Loucy (cell line): Measurements from ENCODE around the gene JRKL.

Experiments
- H2AFZ ChIP-seq: fragments of 200-600 bp; sonication (generic); 2 replicates; pipeline ENCODE4 v1.6.0; 2016; ENCODE audit warnings: antibody characterized with exemption, mild to moderate bottlenecking, low read length, moderate library complexity
- H3F3A ChIP-seq: fragments of 200-600 bp; 2 replicates; pipeline ENCODE4 v1.6.0; 2016; ENCODE audit warnings: antibody characterized with exemption, low read depth, mild to moderate bottlenecking
- H3K27me3 ChIP-seq: fragments of 200-600 bp; sonication (generic); 2 replicates; pipeline ENCODE4 v1.6.1; 2014; ENCODE audit warnings: low read length, mild to moderate bottlenecking; ENCODE audit not compliant: insufficient read depth, poor library complexity, severe bottlenecking
- H3K36me3 ChIP-seq: fragments of 200-600 bp; sonication (generic); 2 replicates; pipeline ENCODE4 v1.6.1; 2016; ENCODE audit warnings: low read length; ENCODE audit not compliant: insufficient read depth
- H3K4me1 ChIP-seq: fragments of 200-600 bp; sonication (generic); 2 replicates; pipeline ENCODE4 v1.5.1; 2014; ENCODE audit warnings: low read length, mild to moderate bottlenecking; ENCODE audit not compliant: insufficient read depth, poor library complexity, severe bottlenecking
- H3K4me2 ChIP-seq: fragments of 200-600 bp; sonication (generic); 2 replicates; pipeline ENCODE4 v1.6.0; 2014; ENCODE audit warnings: antibody characterized with exemption, low read length, low read depth, mild to moderate bottlenecking; ENCODE audit not compliant: poor library complexity, severe bottlenecking
- H3K4me3 ChIP-seq: fragments of 200-600 bp; sonication (generic); 2 replicates; pipeline ENCODE4 v1.5.1; 2014; ENCODE audit warnings: low read length, mild to moderate bottlenecking, mixed read lengths; ENCODE audit not compliant: poor library complexity, severe bottlenecking
- H3K79me2 ChIP-seq: fragments of 200-600 bp; sonication (generic); 2 replicates; pipeline ENCODE4 v1.6.1; 2014; ENCODE audit warnings: low read length; ENCODE audit not compliant: insufficient read depth
- H3K9ac ChIP-seq: fragments of 200-600 bp; sonication (generic); 2 replicates; pipeline ENCODE4 v1.6.0; 2014; ENCODE audit warnings: mild to moderate bottlenecking, low read depth, low read length, moderate library complexity; ENCODE audit not compliant: poor library complexity, severe bottlenecking
- H3K9me2 ChIP-seq: fragments of 200-600 bp; sonication (generic); replicated peaks from 2 replicates; pipeline ENCODE4 v1.6.1; 2016; ENCODE audit warnings: low read depth, low read length, mixed read lengths
- H3K9me3 ChIP-seq: fragments of 200-600 bp; sonication (generic); 2 replicates; pipeline ENCODE4 v1.6.1; 2014; ENCODE audit warnings: mild to moderate bottlenecking, antibody characterized with exemption, low read length, low read depth; ENCODE audit not compliant: insufficient read depth
- H4K20me1 ChIP-seq: fragments of 200-600 bp; sonication (generic); 2 replicates; pipeline ENCODE4 v1.6.0; 2014; ENCODE audit warnings: antibody characterized with exemption, low read length, mild to moderate bottlenecking; ENCODE audit not compliant: insufficient read depth, poor library complexity, severe bottlenecking
- CTCF ChIP-seq: fragments of 200-600 bp; sonication (generic); conservative IDR thresholded peaks from 2 replicates; pipeline ENCODE4 v1.5.1; 2014; ENCODE audit warnings: mild to moderate bottlenecking, antibody characterized with exemption, low read length
- EZH2phosphoT487 ChIP-seq: fragments of 200-600 bp; IDR thresholded peaks from 2 replicates; pipeline ENCODE4 v1.6.1; 2018; ENCODE audit warnings: antibody characterized with exemption, mild to moderate bottlenecking, moderate library complexity, borderline replicate concordance

Gene JRKL

GRCh38 chr11:96388891-96389719 is 708 bp upstream of the JRKL start:
- Histone ChIP-seq H3K9me3 (no peaks in the 10 kb centered on the region), H3K4me3 (peak overlapping the region; percentile 98), H3K4me2 (peak overlapping the region; percentile 82), H3F3A (0 out of 2 replicates have a peak, but pooled peaks cover 3% of the 10 kb centered on the region), H3K9me2 (no peaks in the 10 kb centered on the region), H3K27me3 (no peaks in the 10 kb centered on the region), H2AFZ (peak overlapping the region; percentile 94), H4K20me1 (peaks cover 8% of the 10 kb centered on the region), H3K36me3 (no peaks in the 10 kb centered on the region), H3K79me2 (peaks cover 69% of the 10 kb centered on the region), H3K4me1 (peaks cover 63% of the 10 kb centered on the region), H3K9ac (peak overlapping the region; percentile 77)
- TF ChIP-seq EZH2phosphoT487: no peak
- no peak for TF ChIP-seq CTCF

GRCh38 chr11:96390488-96390792 is 627 bp downstream of the JRKL start:
- H2AFZ ChIP-seq: peak overlapping the region; percentile 93
- peaks cover 64% of the 10 kb centered on the region for H3K79me2 ChIP-seq
- H3F3A ChIP-seq: 0 out of 2 replicates have a peak, but pooled peaks cover 3% of the 10 kb centered on the region
- peak overlapping the region; percentile 77 for H3K9ac ChIP-seq
- H3K4me3 ChIP-seq: peak overlapping the region; percentile 98
- H3K4me2 ChIP-seq: peak overlapping the region; percentile 90
- TF ChIP-seq EZH2phosphoT487 (no peak), CTCF (no peak)
- no peaks in the 10 kb centered on the region for H3K9me2 ChIP-seq
- no peaks in the 10 kb centered on the region for H3K9me3 ChIP-seq
- H3K4me1 ChIP-seq: peaks cover 61% of the 10 kb centered on the region
- no peaks in the 10 kb centered on the region for H3K27me3 ChIP-seq
- peaks cover 8% of the 10 kb centered on the region for H4K20me1 ChIP-seq
- no peaks in the 10 kb centered on the region for H3K36me3 ChIP-seq

- H2AFZ ChIP-seq: no peak overlapping the region
- H4K20me1 ChIP-seq: peaks cover 8% of the 10 kb centered on the region
- H3K4me2 ChIP-seq: peak overlapping the region; percentile 90
- H3K4me3 ChIP-seq: peak overlapping the region; percentile 26
- no peaks in the 10 kb centered on the region for H3K27me3 ChIP-seq
- peaks cover 62% of the 10 kb centered on the region for H3K4me1 ChIP-seq
- H3K9me2 ChIP-seq: no peaks in the 10 kb centered on the region
- no peaks in the 10 kb centered on the region for H3K36me3 ChIP-seq
- H3K9ac ChIP-seq: no peak overlapping the region
- 0 out of 2 replicates have a peak, but pooled peaks cover 3% of the 10 kb centered on the region for H3F3A ChIP-seq
- TF ChIP-seq CTCF: peak; percentile 36
- TF ChIP-seq EZH2phosphoT487: no peak
- peaks cover 50% of the 10 kb centered on the region for H3K79me2 ChIP-seq
- no peaks in the 10 kb centered on the region for H3K9me3 ChIP-seq
Observed at GRCh38 chr11:96391698-96392307, 2.0 kb downstream of the JRKL start.
